DMS 273 (cell line): ENCODE results near the gene UVSSA.

ENCODE experiments used
- DNase-seq: peaks from one replicate; lab custom pipeline; 2025; ENCODE audit not compliant: unreplicated experiment; lab: John Stamatoyannopoulos, UW

Gene UVSSA

DNA sequence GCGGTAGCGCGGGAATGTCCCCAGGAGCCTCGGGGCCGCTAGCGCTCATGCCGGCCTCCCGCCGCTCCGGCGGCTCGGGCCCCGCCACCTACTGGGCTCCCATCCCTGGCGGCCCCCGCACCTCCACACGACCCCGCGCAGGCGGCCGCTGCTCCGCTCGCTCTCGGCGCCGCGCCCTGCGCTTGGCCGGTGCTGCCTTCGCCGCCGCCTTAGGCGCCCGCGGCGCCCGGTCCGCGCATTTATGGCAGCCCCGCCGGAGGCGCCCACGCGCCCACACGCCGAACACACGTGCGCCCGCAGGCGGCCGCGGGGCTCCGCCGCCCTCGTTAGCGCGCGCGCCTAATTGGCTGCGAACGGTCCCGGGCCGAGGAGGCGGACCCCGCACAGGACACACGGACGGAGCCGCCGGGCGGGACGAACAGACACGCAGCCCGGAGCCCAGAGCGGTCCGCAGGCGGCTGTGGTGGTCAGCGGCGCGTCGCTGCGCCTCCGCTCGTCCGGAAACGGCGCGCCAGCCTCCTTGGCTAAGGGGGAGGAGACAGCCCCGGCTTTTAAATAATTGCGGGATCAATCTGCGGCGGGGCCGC, 59.5 kb downstream of the UVSSA start, which contains the start of gene NKX1-1:
TSS of gene NKX1-1 (minus strand) at position 49 of the 587 bp plus-strand sequence. CDS start at position 49, 0 bp downstream.
- DNase-seq, result peak; percentile 29

DNA sequence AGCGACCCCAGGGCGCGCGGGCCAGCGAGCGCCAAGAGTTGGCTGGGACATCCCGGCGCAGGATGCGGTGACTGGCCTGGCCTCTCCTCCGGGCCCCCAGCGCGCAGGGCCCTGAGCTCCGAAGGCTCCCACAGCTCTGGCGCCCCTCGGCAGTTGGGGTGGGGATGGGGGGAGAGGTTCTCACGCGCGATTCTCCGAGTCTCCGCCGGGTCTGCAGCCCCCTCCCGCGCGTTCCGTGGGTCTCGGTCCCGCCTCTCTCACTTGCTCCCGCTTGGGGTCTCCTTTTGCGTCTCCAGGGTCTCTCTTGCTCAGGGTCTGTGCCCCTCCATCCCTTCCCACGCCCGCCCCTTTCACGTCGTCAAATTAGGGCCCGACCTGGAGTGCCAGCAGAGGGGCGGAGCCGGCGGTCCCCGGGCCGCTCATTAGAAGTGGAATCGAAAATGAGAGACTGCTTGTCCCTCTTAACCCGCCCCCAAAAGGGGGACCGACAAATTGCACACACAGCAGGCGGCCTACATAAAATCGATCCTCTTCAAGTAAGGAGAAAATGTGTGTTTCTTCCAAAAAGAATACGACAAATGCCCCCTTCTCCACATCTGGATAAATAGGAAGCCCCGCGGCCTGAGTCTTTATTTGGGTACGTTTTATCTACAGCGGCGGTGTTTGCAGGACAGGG, 60.1 kb downstream of the UVSSA start:
- DNase-seq, result peak; percentile 29

DNA sequence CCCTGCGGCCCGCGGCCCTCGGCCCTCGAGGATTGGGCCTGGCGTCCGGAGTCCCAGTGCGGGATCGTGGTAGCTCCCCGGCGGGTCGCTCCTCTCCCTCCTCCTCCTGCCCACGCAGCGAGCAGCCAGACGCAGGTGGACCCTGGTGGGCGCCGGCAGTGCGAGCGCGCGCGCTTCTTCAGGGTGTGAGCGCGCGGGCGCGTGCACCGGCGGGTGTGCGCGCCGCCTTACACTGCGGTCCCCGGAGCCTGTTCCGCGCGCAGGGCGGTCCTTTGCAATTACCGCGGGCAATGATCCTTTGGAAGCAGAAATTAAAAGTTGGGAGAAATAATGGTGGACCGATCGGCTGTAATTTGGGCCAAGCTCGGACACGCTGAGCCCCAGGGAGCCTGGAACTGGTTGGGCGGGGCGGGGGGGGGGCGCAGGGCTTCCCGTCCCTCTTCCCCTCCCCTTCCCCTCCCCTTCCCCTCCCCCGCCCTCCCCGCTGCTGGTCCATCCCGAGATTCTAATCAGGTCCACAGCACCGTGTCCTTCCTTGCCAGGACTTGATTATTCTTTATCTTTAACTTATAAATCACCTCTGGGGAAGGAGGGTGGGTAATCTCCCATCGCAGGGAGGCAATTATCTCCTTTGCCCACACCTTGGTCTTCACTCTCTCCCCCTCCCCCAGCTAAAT, 60.8 kb downstream of the UVSSA start:
- DNase-seq, result peak; percentile 41

DNA sequence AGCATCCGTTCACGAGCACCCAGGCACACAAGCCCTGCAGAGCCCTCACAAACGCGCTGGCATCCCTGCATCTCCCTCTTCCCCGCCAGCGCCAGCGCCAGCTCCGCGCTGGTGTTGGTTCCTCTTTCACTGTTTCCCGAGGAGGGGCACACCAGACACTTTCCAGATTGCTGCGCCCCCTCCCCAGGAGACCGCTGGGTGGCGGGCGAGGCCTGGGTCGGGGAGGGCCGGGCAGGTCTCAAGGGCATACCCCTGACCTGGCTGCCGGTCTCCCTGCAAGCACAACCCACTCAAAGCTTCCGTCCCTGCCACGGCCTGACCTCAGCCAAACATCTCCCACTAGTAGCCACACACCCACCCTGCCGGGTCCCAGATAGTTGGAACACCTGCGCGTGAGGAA, 61.4 kb downstream of the UVSSA start:
- peak; percentile 44 for DNase-seq

DNA sequence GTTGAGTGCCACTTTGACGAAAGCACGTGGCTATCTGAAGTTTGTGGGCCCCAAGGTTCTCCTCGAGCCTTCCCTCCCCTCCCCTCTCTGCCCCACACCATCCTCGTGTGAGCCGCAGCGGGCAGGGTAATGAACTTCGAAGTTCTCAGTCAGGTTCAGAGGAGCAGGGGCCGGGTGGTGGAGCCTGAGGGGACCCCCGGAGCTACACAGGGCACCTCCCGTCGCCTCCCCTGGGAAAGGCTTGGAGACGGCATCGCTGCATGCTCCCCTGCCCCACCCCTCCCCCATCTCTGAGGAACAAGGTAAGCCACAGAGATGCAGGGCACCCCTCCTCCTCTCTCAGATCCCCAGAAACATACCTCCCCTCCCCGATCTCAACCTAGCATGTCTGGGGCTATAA, 62.1 kb downstream of the UVSSA start:
- DNase-seq, result no peak

DNA sequence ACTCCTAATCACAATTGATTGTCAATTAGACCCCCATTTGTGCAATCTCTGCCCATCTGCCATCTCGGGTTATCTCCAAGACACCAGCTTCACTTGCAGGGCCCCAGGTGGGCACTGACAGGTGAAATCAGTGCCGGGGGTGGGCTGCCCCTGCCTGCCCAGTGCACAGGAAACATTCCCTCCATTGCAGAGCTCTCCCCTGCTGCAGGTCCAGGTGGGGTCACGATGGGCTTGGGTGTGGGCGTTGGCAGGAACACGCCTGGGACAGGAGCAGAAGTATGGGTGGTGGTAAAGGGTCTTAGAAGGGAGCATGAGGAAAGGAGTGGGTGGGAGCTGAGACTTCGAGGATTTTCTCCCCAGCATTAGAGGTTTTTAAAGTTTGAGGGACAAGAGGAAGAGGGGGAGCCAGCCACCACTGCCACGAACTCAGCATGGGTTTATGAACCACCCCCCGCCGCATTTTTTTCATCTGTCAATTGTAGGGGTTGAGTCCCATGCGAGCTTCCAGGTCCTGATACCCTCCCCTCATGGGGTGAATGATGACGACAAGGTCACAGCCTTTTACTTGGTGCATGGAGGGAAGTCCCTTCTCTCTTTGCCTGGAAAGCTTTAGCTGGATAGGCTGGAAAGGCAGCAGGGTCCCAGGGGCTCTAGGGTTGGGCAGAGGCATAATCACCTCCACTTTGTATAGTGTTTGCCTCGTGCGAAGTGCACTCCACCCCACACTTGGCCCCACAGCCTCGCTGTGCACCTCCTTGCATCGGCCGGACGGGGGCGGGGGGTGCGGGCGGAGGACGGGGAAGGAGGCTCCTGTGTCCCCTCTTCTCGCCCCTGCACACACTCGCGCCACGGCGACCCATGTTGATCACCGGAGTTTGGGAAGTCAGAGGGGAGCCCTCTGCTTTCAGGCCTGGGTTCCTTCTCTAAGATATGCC, 62.8 kb downstream of the UVSSA start:
- no peak for DNase-seq

DNA sequence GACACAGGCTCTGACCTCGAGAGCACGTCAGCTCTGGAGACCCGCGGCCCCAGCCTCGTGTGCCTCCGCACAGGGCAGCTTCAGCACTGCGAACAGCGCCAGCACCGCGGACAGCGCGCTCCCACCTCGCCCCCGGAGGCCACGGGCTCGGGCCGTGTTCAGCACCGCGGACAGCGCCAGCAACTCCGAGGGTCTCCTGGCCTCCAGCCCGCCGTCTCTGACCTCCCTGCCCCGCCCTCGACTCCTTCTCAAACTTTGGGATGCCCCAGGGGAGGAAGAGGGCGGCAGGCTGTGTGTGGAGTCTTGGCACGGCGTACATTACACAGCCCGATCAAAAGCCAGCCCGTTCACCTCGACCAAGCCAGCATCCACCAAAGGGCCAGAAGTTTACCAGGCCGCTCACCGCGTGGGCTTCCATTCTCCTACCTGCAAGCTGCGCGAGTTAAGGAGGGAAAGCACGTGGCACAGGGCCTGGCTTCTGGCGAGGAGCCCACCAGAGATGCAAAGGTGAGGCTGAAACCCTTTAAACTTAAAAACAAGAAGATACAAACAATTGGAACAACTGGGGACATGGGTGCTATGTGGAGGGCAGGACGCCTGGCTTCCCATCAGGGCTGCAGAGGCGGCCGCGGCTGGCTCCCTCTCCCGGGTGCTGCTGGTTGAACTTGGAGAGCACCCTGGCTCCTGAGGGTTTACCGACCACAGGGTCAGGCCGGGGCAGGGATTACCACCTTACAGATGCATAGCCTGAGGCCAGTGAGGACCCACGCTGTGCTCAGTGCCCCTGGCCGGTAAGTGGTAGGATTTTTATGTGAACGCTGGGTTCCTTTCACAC, 63.7 kb downstream of the UVSSA start:
- peak; percentile 73 for DNase-seq

DNA sequence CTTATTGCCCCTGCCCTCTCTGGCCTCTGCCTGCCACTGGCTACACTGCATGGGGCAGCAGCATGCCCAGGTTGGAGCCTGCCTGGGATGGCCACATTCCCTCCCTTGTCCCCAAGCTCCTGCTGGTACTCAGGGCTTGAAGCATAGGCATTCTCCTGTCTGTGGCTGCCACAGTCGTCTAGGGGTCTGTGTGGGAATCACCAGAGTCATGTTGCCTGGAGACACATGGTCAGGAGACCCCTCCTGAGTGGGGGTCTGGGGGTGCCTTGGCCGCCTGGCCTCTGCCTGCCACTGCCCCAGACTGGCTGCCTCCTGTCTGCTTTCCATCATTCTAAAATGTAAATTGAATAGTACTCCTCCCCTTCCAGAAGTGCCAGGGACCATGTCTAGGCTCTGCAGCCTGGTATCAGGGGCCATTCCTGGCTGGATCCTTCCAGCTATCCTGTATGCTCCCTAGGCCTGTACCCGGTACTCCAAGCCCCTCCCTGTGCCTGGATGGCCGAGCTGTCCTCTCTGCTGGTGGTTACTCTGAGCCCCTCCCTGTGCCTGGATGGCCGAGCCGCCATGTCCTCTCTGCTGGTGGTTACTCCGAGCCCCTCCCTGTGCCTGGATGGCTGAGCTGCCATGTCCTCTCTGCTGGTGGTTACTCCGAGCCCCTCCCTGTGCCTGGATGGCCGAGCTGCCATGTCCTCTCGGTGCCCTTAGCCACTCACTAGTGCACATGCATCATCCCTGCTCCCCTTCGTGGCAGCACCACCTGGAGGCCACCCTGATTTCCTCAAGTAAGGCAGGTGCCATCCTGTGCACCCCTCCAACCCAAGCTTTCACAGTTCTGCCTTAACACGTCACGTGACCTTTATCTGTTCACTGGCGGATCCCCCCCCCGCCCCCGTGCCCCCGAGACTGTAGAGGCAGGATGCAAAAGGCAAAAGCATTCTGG, 64.7 kb downstream of the UVSSA start:
- DNase-seq, result no peak

DNA sequence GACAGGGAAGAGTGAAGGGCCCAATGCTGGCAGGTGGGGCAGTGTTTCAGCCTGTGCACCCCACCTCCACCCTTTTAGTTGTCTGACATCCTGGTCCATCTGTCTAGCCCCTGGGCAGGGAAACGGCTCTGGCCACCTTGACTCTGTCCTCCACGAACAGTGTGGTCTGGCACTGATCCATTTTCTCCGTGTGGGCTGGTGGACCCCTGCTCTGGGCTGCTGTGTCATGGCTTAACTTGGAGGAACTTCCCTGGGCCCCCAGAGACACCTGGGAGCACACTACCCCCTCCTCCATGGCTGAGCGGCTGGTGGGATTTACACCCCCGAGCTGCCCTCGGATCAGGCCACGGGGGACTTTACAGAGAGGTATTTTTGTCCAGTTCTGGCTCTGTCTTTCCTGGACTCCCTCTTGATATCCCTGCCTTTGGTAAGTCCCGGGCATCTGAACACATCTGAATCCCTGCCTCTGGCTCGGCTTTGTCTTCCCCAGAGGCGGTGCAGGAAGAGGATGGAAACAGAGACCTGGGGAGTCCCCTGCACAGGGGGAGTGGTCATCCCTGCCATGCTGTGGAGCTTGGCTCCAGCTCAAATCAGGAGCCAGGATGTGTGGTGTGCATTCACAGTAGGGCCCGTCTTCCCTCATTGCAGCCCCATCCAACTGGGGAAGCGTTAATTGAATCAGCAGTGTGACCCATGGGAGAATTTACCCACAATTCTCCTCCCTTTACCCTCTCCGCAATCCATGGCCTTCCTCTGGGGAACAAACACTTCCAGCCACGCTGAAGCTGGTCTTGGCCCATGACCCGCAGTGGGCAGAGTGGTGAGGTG, 65.6 kb downstream of the UVSSA start:
- no peak for DNase-seq

DNA sequence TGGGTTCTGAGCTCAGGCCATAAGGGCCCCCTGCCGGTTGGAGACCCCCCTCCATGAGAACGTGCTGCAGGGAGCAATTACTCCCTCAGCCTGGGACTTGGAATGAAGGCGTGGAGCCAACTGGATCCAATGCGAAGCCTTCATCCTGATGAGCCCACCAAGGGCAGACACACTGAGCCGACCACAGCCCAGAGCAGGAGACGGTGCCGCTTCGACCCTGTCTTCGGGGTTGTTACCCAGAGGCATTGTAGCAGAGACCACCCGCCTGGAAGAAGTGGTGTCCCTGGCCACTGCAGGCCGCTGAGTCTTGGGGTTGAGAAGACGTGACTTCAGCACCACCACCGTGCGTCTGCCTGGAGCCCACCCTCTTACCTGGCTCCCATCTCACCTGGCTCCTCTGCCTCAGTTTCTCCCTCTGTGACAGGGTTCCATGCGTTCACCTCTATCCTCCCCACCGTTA, 66.2 kb downstream of the UVSSA start:
- DNase-seq, result no peak

DNA sequence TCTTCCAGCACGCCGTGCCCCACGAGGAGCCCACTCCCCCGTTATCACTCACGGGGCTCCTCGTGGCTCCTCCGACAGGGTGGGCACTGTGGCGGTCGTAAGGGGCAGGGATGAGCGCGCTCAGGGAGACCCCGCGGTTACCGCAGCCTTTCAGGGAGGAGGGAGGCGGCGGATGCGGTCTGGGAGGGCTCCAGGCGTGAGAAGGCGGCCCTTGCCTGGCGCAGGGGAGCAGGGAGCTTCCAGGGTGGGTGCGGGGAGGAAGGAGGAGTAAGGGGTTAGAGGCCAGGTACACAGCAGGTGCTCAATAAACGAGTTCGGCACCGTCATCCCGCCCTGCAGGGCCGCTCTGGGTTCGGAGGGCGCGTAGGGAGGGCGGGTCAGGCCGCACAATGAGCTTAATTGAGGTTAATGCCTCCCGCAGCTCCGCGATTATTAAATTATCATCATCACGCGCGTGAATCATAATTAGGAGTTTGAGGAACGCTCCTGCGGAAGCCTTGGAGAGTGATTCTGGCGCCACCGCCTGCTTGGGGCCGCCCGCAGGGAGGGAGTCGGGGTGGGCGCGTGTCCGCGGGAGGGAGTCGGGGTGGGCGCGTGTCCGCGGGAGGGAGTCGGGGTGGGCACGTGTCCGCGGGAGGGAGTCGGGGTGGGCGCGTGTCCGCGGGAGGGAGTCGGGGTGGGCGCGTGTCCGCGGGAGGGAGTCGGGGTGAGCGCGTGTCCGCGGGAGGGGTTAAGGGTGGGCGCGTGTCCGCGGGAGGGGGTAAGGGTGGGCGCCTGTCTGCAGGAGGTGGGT, 66.9 kb downstream of the UVSSA start:
- no peak for DNase-seq

DNA sequence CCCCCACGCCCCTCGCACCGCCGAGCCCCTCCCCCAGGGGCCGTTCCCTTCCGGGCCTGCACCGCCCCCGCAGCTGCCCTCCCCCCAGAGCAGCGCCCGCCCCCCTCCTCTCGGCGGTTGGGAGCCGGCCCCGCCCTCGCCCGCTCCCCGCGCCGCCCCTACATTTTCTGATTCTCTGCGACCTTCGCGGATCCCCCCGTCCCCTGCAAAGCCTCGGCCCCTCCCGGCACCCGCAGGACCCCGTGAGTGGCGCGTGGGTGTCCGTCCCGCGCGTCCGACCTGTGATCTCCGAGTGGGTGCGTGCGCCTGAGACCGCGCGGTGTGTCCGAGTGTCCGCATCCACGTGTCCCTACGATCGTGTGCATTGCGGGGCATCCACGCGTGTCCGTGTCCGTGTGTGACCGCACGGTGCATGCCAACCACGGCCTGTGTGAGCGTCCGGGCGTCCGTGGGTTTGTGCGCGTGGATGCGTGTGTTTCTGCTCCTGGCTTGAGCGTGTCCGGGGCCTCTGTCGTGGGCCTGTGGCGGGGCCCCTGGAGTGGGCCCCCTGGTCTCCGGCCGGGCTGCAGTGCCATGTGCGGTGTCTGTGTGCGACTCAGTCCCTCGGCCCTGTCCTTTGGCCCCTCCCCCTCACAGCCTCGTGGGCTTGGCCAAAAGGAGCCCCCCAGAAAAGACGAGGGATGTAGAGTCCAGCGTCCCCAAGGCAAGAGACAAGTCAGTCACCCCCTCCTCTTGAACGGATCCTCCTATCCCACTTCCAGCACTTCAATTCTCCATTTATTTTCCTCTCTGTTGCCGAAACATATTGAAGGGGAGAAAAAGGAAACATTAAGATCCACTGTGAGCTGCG, 68.0 kb downstream of the UVSSA start:
- no peak for DNase-seq

DNA sequence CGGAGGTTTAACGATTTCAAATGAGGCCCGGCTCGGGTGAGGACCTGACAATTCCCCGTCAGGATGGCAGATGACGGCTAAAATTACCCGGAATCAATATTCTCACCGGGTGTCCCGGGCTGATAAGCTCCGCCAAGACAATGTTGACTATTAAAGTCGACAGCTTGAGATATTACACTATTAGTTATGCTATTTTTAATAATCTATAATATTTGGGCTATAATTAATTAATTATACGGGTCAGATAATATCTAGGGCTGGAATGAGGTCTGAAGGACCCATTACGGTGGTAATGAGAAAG, 68.6 kb downstream of the UVSSA start:
- DNase-seq, result no peak

DNA sequence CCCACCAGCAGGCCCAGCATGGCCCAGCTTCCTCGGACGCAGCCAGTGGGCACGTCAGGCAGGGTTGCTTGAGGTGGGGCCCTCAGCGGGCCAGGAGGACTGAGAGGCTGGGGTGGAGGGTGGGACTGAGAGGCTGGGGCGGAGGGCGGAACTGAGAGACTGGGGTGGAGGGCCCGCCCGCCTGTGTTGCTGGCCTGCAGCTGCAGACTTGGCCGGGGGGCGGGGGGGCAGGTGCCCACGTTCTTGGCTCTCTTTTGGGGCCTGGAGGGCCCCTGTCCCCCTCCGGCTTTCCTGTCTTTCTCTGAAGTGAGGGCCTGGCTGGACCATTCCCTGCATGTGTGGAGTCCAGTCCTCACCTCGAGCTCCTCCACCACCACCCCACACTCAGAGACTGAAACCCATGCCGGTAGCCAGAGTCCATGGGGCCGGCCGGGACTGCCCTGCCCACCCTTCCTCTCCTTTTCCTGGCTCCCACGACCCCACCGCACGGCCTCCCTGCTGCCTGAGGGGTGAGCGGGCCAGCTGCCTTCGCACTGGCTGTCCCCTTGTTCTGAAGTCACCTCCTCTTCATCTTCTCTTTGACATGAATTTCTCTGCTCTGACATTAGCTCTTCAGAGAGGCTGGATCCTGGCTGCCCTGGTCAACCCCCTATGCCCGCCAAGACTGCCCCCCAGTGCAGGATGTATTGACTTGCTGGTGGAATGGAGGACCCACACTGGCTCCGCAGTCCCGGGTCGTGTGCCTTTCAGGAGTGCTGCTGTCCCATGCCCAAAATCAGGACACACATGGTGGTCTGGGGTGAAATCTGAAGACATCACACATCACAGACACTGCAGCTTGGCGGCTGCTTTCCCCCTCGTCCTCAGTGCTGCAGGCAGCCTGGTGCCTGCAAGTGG, 69.3 kb downstream of the UVSSA start:
- DNase-seq, result no peak

DNA sequence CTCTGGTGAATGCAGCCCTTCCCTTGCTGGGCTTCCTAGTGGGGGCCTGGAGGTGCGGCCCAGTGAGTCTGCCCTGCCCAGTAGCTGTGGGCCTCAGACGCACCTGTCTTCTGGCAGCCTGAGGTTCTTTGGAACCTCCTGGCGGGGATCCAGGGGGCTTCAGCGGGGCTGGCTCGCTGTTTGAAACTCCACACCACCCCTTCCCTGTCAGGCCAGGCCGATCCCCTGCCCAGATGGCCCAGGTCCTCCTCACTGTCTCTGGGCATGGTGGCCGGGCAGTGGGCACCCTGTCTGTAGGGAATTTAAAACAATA, 69.9 kb downstream of the UVSSA start:
- no peak for DNase-seq
